ENCODE data around the gene FRS2.

The FRS2 gene

GRCh38 chr12:69468237-69469026, 1.8 kb upstream of the FRS2 start:
- in situ Hi-C loops (cut with HindIII; ENCODE audit: low pct_ligation_motif_present, low sequenced_read_pairs): no loop called here
- Histone ChIP-seq H3K27me3 (replicated peaks) (no peaks in the 10 kb centered on the region), H3K4me3 (ENCODE audit: low read depth, low read length) (no peak overlapping the region), H3K36me3 (replicated peaks) (no peaks in the 10 kb centered on the region), H3K27ac (no peak overlapping the region)
- TF ChIP-seq, protein P1, sequence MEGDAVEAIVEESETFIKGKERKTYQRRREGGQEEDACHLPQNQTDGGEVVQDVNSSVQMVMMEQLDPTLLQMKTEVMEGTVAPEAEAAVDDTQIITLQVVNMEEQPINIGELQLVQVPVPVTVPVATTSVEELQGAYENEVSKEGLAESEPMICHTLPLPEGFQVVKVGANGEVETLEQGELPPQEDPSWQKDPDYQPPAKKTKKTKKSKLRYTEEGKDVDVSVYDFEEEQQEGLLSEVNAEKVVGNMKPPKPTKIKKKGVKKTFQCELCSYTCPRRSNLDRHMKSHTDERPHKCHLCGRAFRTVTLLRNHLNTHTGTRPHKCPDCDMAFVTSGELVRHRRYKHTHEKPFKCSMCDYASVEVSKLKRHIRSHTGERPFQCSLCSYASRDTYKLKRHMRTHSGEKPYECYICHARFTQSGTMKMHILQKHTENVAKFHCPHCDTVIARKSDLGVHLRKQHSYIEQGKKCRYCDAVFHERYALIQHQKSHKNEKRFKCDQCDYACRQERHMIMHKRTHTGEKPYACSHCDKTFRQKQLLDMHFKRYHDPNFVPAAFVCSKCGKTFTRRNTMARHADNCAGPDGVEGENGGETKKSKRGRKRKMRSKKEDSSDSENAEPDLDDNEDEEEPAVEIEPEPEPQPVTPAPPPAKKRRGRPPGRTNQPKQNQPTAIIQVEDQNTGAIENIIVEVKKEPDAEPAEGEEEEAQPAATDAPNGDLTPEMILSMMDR (IDR thresholded peaks at IDR 0.05; ENCODE audit: low read depth, low read length, missing control alignments): no peak
- no peak for DNase-seq

DNA sequence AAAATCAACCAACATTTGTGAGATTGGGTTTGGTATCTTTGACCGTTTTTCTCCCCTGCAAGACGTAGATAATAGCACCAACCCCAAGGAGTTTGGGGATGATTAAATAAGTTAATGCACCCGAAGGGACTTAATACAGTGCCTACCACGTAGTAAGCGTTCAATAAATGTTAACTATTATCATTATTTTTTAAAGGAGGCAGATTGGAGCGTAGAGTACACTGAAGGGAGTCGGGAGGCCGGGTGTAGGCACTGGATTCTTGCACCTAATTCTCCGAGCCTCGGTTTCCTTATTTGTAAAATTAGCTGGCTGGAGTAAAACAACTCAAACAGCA, 367 bp upstream of the FRS2 start:
- peak overlapping the region; percentile 90 for H3K4me3 ChIP-seq (ENCODE audit: low read depth, low read length)
- peak overlapping the region; percentile 88 for H3K27ac ChIP-seq
- no peak for DNase-seq
- H3K36me3 ChIP-seq (replicated peaks): no peaks in the 10 kb centered on the region
- in situ Hi-C loops (cut with HindIII; ENCODE audit: low pct_ligation_motif_present, low sequenced_read_pairs): no loop called here
- TF ChIP-seq, protein P1 (IDR thresholded peaks at IDR 0.05; ENCODE audit: low read depth, low read length, missing control alignments): no peak
- no peaks in the 10 kb centered on the region for H3K27me3 ChIP-seq (replicated peaks)

DNA sequence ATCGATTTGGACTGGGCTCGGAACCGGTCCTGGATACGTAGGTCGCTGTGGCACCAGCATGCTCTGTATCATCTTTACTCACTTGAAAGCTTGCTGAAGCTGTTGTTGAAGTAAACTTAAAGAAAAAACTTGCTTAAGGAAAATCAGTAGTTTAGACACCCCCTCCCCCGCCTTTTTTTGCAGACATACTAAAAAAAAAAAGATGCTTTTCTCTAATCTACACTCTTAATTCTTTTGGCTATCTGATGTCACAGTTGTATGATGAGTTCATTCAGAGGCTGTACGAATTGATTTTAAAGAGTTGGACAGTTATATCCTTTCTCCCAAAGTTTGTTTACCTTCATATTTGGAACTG, 865 bp downstream of the FRS2 start:
- TF ChIP-seq, protein P1 (IDR thresholded peaks at IDR 0.05; ENCODE audit: low read depth, low read length, missing control alignments): no peak
- Histone ChIP-seq H3K27me3 (replicated peaks) (no peaks in the 10 kb centered on the region), H3K27ac (peak overlapping the region; percentile 88), H3K4me3 (ENCODE audit: low read depth, low read length) (peak overlapping the region; percentile 90), H3K36me3 (replicated peaks) (no peaks in the 10 kb centered on the region)
- DNase-seq: no peak
- in situ Hi-C loops (cut with HindIII; ENCODE audit: low pct_ligation_motif_present, low sequenced_read_pairs): no loop called here

DNA sequence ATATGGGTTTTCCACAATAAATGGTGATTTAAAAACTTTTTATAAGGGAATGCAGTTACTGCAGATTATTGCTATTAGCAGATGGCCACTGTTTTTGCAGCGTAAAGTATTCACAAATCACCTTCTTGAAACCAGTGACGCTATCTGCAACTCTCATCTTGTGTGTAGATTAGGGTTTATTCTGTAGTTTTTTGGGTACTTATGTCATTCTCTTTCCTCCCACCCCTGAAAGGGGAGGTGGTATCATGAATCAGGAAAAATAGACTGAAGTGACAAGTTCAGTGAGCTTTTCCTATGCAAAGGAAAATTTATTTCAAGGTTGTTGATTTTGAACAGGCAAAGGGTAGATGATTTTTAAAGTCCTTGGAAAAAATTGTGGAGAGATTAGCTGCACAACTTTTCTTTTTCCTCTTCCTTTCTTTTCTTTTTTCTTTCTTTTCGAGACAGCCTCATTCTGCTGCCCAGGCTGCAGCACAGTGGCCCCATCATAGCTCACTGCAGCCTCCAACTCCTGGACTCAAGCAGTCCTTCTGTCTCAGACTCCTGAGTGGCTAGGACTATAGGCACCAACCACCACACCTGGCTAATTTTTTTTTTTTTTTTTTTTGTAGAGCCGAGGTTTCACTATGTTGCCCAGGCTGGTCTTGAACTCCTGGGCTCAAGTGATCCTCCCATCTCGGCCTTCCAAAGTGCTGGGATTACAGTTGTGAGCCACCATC, 1.6 kb downstream of the FRS2 start:
- TF ChIP-seq, protein P1 (IDR thresholded peaks at IDR 0.05; ENCODE audit: low read depth, low read length, missing control alignments): no peak
- Histone ChIP-seq H3K4me3 (ENCODE audit: low read depth, low read length) (peak overlapping the region; percentile 90), H3K27me3 (replicated peaks) (no peaks in the 10 kb centered on the region), H3K36me3 (replicated peaks) (no peaks in the 10 kb centered on the region), H3K27ac (no peak overlapping the region)
- no peak for DNase-seq
- in situ Hi-C loops (cut with HindIII; ENCODE audit: low pct_ligation_motif_present, low sequenced_read_pairs): no loop called here

GRCh38 chr12:69473262-69473661, 3.1 kb downstream of the FRS2 start:
- Histone ChIP-seq H3K27ac (no peak overlapping the region), H3K27me3 (replicated peaks) (no peaks in the 10 kb centered on the region), H3K36me3 (replicated peaks) (no peaks in the 10 kb centered on the region), H3K4me3 (ENCODE audit: low read depth, low read length) (no peak overlapping the region)
- DNase-seq: no peak
- TF ChIP-seq, protein P1 (IDR thresholded peaks at IDR 0.05; ENCODE audit: low read depth, low read length, missing control alignments): no peak
- in situ Hi-C loops (cut with HindIII; ENCODE audit: low pct_ligation_motif_present, low sequenced_read_pairs): no loop called here
